Upper lobe of right lung (tissue), 1 donor: Measurements from ENCODE around the gene BRCA2. TPM values are rescaled to one million over a fixed set of nuclear protein-coding genes. Genes with fewer than 3 reads are reported as not detected.
A peak's percentile ranks its signal among the peaks of the same experiment; 100 is the strongest.

Experiments
- ATAC-seq: fragments of 200-7000 bp; cut with Tn5 transposase; one replicate; pipeline ENCODE4 v1.9.1; 2020; ENCODE audit warnings: mild to moderate bottlenecking, moderate library complexity
- DNase-seq: peaks from one replicate; pipeline ENCODE4 v3.0.0-alpha.2; 2020
- H3K27ac ChIP-seq: fragments of 200-600 bp; one replicate; pipeline ENCODE4 v1.8.0; 2022
- H3K27me3 ChIP-seq: fragments of 200-600 bp; one replicate; pipeline ENCODE4 v1.8.0; 2022; ENCODE audit warnings: mild to moderate bottlenecking
- H3K36me3 ChIP-seq: fragments of 200-600 bp; one replicate; pipeline ENCODE4 v1.8.0; 2022
- H3K4me1 ChIP-seq: fragments of 200-600 bp; one replicate; pipeline ENCODE4 v1.8.0; 2022
- H3K4me3 ChIP-seq: fragments of 200-600 bp; one replicate; pipeline ENCODE4 v1.8.0; 2022; ENCODE audit warnings: mild to moderate bottlenecking
- H3K9me3 ChIP-seq: fragments of 200-600 bp; one replicate; pipeline ENCODE4 v1.8.0; 2022
- CTCF ChIP-seq: fragments of 200-600 bp; IDR thresholded peaks from one replicate; pipeline ENCODE4 v1.8.0; 2022; ENCODE audit warnings: antibody characterized with exemption
- intact Hi-C: fragments of 100-400 bp; cut with DNase I; formaldehyde crosslinking; loops from one replicate; pipeline ENCODE4 v1.11.0; 2022
- total RNA-seq: library from RNA; stranded (reverse); fragmentation: NEBNext Ultra II Directional; extraction: Animal tissue kit (Norgen Biotek cat#: 25700); gene quantifications from one replicate; pipeline ENCODE4 v1.2.1, GENCODE V29; 2021
- donor health status: DM: no; HTN: yes; CAD: no; lungs with severe emphysema.

Gene BRCA2
- total RNA-seq, 1 donor from 2014 or later = 3.6 TPM

DNA sequence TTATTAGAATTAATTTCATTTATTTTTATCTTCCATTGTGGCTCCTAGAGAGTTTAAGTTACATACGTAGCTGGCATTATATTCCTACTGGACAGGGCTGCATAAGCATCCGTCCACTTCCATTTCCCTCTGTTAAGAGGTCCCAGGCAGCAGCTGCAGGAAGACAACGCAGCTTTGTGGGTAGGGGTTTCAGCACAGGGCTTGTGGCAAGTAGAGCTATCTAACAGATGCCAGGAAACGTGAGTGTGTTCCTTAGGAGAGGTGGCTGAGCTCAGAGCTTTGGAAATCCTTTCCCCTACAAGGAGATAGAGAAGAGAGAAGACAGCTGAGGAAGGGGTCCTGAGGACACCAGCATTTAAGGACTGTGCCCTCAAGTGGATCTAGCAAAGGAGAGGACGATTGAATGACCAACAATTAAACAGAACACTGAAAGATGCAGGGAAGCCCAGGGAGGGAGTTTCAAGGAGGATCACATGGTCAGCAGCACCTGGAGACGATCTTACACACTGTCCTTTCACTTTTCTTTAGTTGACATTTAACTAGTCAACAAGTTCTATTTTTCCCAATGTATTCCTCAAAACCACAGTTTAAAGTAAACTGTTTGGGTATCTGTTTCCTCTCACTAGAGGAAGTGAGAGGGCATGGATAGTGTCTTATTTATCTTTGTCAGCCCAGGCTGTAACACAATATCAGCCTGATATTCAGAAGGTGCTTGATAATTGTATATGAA lies 114.9 kb downstream of the BRCA2 start:
- Histone ChIP-seq H3K9me3 (no peaks in the 10 kb centered on the region), H3K4me3 (no peak overlapping the region), H3K27me3 (no peaks in the 10 kb centered on the region), H3K27ac (no peak overlapping the region), H3K4me1 (peaks cover 22% of the 10 kb centered on the region), H3K36me3 (no peaks in the 10 kb centered on the region)
- no peak for TF ChIP-seq CTCF
- no peak for DNase-seq
- no peak for ATAC-seq
- intact Hi-C loops = no loop called here

DNA sequence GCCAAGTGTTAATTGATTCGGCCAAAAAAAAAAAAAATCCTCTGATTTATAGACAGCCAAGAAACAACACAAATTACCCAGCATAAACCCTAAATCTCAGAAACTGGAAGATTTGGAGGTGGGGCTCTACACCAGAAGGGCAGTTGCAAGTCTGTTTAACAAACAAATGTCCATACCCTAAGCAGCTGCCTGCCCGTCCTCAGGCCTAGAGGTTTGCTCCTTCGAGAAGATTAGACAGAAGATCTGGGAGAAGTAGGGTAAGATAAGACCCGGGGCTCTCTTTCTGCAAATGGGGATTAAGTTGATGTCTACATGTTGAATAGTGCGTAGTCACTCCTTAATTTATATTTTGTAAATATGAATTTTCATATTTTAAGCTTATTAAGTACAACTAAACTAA lies 116.1 kb downstream of the BRCA2 start:
- Histone ChIP-seq H3K36me3 (no peaks in the 10 kb centered on the region), H3K4me1 (peaks cover 14% of the 10 kb centered on the region), H3K4me3 (no peak overlapping the region), H3K9me3 (no peaks in the 10 kb centered on the region), H3K27ac (no peak overlapping the region), H3K27me3 (no peaks in the 10 kb centered on the region)
- no peak for ATAC-seq
- no peak for TF ChIP-seq CTCF
- no peak for DNase-seq
- intact Hi-C loops = no loop called here

- H3K4me3 ChIP-seq = no peak overlapping the region
- intact Hi-C loops = no loop called here
- DNase-seq = no peak
- no peaks in the 10 kb centered on the region for H3K27me3 ChIP-seq
- TF ChIP-seq CTCF = no peak
- peaks cover 10% of the 10 kb centered on the region for H3K4me1 ChIP-seq
- no peaks in the 10 kb centered on the region for H3K9me3 ChIP-seq
- ATAC-seq = no peak
- no peaks in the 10 kb centered on the region for H3K36me3 ChIP-seq
- H3K27ac ChIP-seq = no peak overlapping the region
Measured at GRCh38 chr13:32432856-32433255, 117.5 kb downstream of the BRCA2 start.

DNA sequence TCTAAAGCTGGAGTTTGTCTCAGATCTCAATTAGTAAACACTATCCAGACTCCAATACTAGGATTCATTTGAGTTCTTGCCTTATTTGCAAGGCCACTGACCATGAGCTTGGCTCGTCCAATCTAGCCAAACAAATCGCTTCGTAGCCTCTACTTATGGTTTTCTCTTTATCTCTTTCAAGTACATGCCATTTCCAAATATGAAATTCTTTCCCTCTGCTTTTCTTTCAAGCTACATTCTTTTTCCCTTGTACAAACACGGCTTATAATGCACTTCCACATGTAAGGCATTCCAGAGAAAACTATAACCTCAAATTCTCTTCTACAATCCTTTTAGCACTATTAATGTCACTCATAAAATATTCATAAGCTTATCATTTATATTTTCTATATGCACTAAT lies 123.6 kb downstream of the BRCA2 start:
- no peak for ATAC-seq
- intact Hi-C loops = no loop called here
- no peak for TF ChIP-seq CTCF
- Histone ChIP-seq H3K9me3 (no peaks in the 10 kb centered on the region), H3K27ac (no peak overlapping the region), H3K4me1 (no peaks in the 10 kb centered on the region), H3K4me3 (no peak overlapping the region), H3K36me3 (peaks cover 5% of the 10 kb centered on the region), H3K27me3 (no peaks in the 10 kb centered on the region)
- DNase-seq = no peak

DNA sequence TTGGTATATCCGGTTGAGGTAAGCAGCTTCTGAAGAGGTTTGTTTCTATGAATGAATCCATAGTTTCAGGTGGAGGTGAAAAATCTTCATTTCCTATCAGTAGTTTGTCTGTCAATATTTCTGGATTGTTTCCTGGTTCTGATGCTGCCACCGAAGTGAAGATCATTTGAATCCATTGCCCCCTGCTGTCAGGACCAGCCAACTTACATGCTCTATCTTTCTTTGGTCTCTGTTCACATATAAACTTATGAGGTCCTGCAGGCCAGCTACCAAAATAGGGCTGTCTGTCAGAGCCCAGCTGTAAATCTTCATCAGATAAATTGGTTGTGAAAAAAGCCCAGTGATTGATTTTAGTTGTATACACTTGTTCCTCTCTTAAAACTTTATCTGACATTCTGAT lies 127.8 kb downstream of the BRCA2 start:
- peaks cover 5% of the 10 kb centered on the region for H3K36me3 ChIP-seq
- intact Hi-C loops = no loop called here
- no peak overlapping the region for H3K4me3 ChIP-seq
- H3K4me1 ChIP-seq = peaks cover 5% of the 10 kb centered on the region
- TF ChIP-seq CTCF = peak; percentile 39
- ATAC-seq (peak; percentile 63), DNase-seq (no peak)
- H3K27ac ChIP-seq = no peak overlapping the region
- H3K9me3 ChIP-seq = no peaks in the 10 kb centered on the region
- no peaks in the 10 kb centered on the region for H3K27me3 ChIP-seq

- DNase-seq (no peak), ATAC-seq (no peak)
- Histone ChIP-seq H3K27me3 (no peaks in the 10 kb centered on the region), H3K36me3 (peaks cover 5% of the 10 kb centered on the region), H3K4me3 (no peak overlapping the region), H3K9me3 (no peaks in the 10 kb centered on the region), H3K4me1 (peaks cover 6% of the 10 kb centered on the region), H3K27ac (no peak overlapping the region)
- intact Hi-C loops = no loop called here
- TF ChIP-seq CTCF = no peak
Measured at GRCh38 chr13:32445461-32445860, 130.2 kb downstream of the BRCA2 start.
